HCT116 (cell line): ENCODE measurements around the gene TNFRSF6B. TPM values are rescaled to one million over a fixed set of nuclear protein-coding genes. Genes with fewer than 3 reads are reported as not detected.
"Not testable (repeated sequence)": the region's sequence is repeated elsewhere in the genome, so short reads cannot be mapped to it uniquely, and the experiment has no call there.

Source experiments
- ATAC-seq: fragments of 200-7000 bp; cut with Tn5 transposase; 2 replicates; pipeline ENCODE4 v1.9.1; 2020; ENCODE audit warnings: mild to moderate bottlenecking, moderate library complexity
- BruUV-seq: library from RNA; stranded (reverse); fragments of 400-500 nt; replicated peaks from 2 replicates; lab custom pipeline; 2021; lab: Mats Ljungman, UMichigan
- CTCF ChIA-PET: fragments of 300-600 bp; sonication (Branson Sonifier 250); formaldehyde crosslinking; loops from one replicate; lab custom pipeline; 2021; ENCODE audit warnings: antibody characterized with exemption; lab: Charles Lee
- POLR2A ChIA-PET: fragments of 300-600, 350-600 bp; sonication (Branson Sonifier 250); formaldehyde crosslinking; loops from one replicate; lab custom pipeline; 2021; ENCODE audit warnings: antibody characterized with exemption; lab: Charles Lee
- RAD21 ChIA-PET, 2 experiments: fragments of 300-600 bp; sonication (Branson Sonifier 250); formaldehyde crosslinking; loops; one replicate each; lab custom pipeline; 2023; ENCODE audit warnings: low total read pairs in 2 of 2; ENCODE audit not compliant: uncharacterized antibody in 2 of 2, unreplicated experiment in 2 of 2, low non-redundant PET in 1 of 2; lab: Charles Lee
- DNase-seq: peaks from one replicate; pipeline ENCODE4 v3.0.0-alpha.2; 2010; ENCODE audit warnings: low read depth, low spot score
- H2AFZ ChIP-seq: fragments of 200-600 bp; shearing (Covaris generic), sonication (generic); 2 replicates; pipeline ENCODE4 v1.6.1; 2017; ENCODE audit warnings: low read depth, mixed run types, mixed read lengths, antibody characterized with exemption, low read length; ENCODE audit not compliant: poor library complexity, severe bottlenecking
- H3K27ac ChIP-seq: 2 replicates; pipeline ENCODE4 v1.5.1; 2012; ENCODE audit warnings: low read depth, low read length
- H3K27me3 ChIP-seq: fragments of 200-600 bp; sonication (generic); 2 replicates; pipeline ENCODE4 v1.6.1; 2016; ENCODE audit warnings: mixed run types, low read length, mixed read lengths; ENCODE audit not compliant: insufficient read depth
- H3K36me3 ChIP-seq, 2 experiments: fragments of 200-500 bp in 1 of 2; fragments of 200-600 bp in 1 of 2; sonication (Bioruptor generic) in 1 of 2; sonication (generic) in 1 of 2; 2 replicates each; pipeline versions ENCODE4 v1.5.1 to v1.6.1; 2014 to 2016; ENCODE audit warnings: low read length in 2 of 2, inconsistent platforms in 1 of 2, mixed read lengths in 1 of 2, mixed run types in 1 of 2; ENCODE audit not compliant: insufficient read depth in 2 of 2, control insufficient read depth in 1 of 2
- H3K4me1 ChIP-seq, 2 experiments: fragments of 200-600 bp in 1 of 2; sonication (generic) in 1 of 2; 2 replicates each; pipeline versions ENCODE4 v1.5.1 to v1.6.1; 2012 to 2017; ENCODE audit warnings: low read length in 2 of 2, inconsistent platforms in 1 of 2, mild to moderate bottlenecking in 1 of 2, mixed read lengths in 1 of 2, mixed run types in 1 of 2, moderate library complexity in 1 of 2; ENCODE audit not compliant: insufficient read depth in 2 of 2, control insufficient read depth in 1 of 2
- H3K4me2 ChIP-seq: fragments of 200-600 bp; sonication (generic); 2 replicates; pipeline ENCODE4 v1.6.1; 2017; ENCODE audit warnings: mixed run types, low read length, mixed read lengths
- H3K4me3 ChIP-seq, 2 experiments: fragments of 200-600 bp in 1 of 2; sonication (generic) in 1 of 2; replicated peaks in 1 of 2; 2 replicates each; pipeline ENCODE4 v1.5.1; 2011 to 2016; ENCODE audit warnings: low read length in 2 of 2, control low read depth in 1 of 2, low read depth in 1 of 2, mild to moderate bottlenecking in 1 of 2, mixed read lengths in 1 of 2, mixed run types in 1 of 2
- H3K79me2 ChIP-seq: fragments of 200-600 bp; sonication (generic); 2 replicates; pipeline ENCODE4 v1.6.1; 2017; ENCODE audit warnings: mild to moderate bottlenecking, mixed run types, low read length, moderate library complexity, mixed read lengths; ENCODE audit not compliant: insufficient read depth
- H3K9ac ChIP-seq: fragments of 200-600 bp; sonication (generic); 2 replicates; pipeline ENCODE4 v1.6.1; 2016; ENCODE audit warnings: low read length, mixed read lengths
- H3K9me2 ChIP-seq: fragments of 200-600 bp; sonication (generic), shearing (Covaris generic); 2 replicates; pipeline ENCODE4 v1.6.1; 2017; ENCODE audit warnings: mixed run types, mild to moderate bottlenecking, moderate library complexity; ENCODE audit not compliant: insufficient read depth
- H3K9me3 ChIP-seq, 2 experiments: fragments of 200-500 bp in 1 of 2; fragments of 200-600 bp in 1 of 2; sonication (Bioruptor generic) in 1 of 2; sonication (generic) in 1 of 2; 2 replicates each; pipeline ENCODE4 v1.6.1; 2014 to 2017; ENCODE audit warnings: low read length in 2 of 2, mixed read lengths in 2 of 2, inconsistent platforms in 1 of 2, low read depth in 1 of 2, mild to moderate bottlenecking in 1 of 2, mixed run types in 1 of 2, moderate library complexity in 1 of 2; ENCODE audit not compliant: control insufficient read depth in 1 of 2, insufficient read depth in 1 of 2
- H4K20me1 ChIP-seq: fragments of 200-600 bp; sonication (generic), shearing (Covaris generic); 2 replicates; pipeline ENCODE4 v1.6.1; 2017; ENCODE audit warnings: mixed run types, mild to moderate bottlenecking, moderate library complexity; ENCODE audit not compliant: insufficient read depth
- CBX3 ChIP-seq: IDR thresholded peaks from 2 replicates; pipeline ENCODE4 v1.6.1; 2012; ENCODE audit warnings: low read depth
- ELF1 ChIP-seq: IDR thresholded peaks from 2 replicates; pipeline ENCODE4 v1.6.1; 2012; ENCODE audit warnings: low read depth, borderline replicate concordance
- EZH2phosphoT487 ChIP-seq: fragments of 200-600 bp; IDR thresholded peaks from 2 replicates; pipeline ENCODE4 v1.6.1; 2018; ENCODE audit warnings: antibody characterized with exemption, borderline replicate concordance
- JUND ChIP-seq: IDR thresholded peaks from 2 replicates; pipeline ENCODE4 v1.6.1; 2012
- POLR2AphosphoS5 ChIP-seq: IDR thresholded peaks from 2 replicates; pipeline ENCODE4 v1.6.1; 2011; ENCODE audit warnings: mild to moderate bottlenecking, low read depth, low read length, moderate library complexity
- SIN3A ChIP-seq: IDR thresholded peaks from 2 replicates; pipeline ENCODE4 v1.6.1; 2012; ENCODE audit warnings: low read depth
- SP1 ChIP-seq: IDR thresholded peaks from 2 replicates; pipeline ENCODE4 v1.6.1; 2012; ENCODE audit warnings: low read depth
- YY1 ChIP-seq: IDR thresholded peaks from 2 replicates; pipeline ENCODE4 v1.6.1; 2011; ENCODE audit warnings: low read length, low read depth, moderate library complexity, mild to moderate bottlenecking; ENCODE audit not compliant: insufficient replicate concordance; ENCODE audit errors: extremely low read depth
- ZNF274 ChIP-seq: fragments of 200-500 bp; sonication (Bioruptor generic); IDR thresholded peaks from 2 replicates; pipeline ENCODE4 v1.6.1; 2014; ENCODE audit warnings: mild to moderate bottlenecking, low read depth, low read length, inconsistent platforms
- intact Hi-C: fragments of 100-400 bp; cut with micrococcal nuclease; formaldehyde crosslinking; loops from 2 replicates; pipeline ENCODE4 v1.10.0; 2022
- total RNA-seq: library from RNA; stranded (reverse); gene quantifications from one replicate; pipeline ENCODE4 v1.2.1, GENCODE V29; 2021; ENCODE audit not compliant: unreplicated experiment
- TF ChIP-seq, protein P1 (sequence below): IDR thresholded peaks from 2 replicates; pipeline ENCODE4 v1.6.1; 2012

TNFRSF6B gene
- total RNA-seq, 1 experiment from 2014 or later = 147 TPM

DNA sequence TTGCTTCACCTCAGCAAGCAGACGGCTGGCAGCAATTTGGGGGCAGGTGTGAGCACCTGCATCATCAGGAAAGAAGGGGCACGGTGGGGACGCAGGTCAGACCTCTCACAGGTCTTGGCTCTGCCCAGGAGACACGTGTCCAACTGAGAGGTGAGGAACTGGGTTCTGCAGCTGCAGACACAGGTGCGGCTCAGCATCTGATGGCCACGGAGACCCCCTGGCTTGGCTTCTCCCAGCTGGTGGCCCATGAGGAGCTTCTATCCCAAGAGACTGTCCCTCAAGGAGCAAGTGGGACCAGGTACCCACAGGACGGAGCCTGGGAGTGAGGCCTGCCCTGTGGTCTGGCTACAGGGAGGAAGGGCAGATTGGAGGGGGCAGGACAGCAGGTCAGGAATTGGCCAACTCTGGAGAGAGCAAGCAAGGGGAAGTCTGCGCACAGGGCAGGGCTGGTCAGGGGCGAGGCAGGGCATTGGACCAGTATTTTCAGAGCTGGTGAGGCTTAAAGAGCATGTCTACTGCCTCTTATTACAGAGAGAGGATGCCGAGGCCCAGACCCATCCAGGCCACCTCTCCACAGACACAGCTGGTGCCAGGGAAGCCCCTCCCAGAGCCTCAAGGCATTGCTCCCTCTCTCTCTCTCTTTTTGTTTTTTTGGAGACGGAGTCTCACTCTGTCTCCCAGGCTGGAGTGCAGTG is 47.4 kb upstream of the TNFRSF6B start:
- no peaks in the 10 kb centered on the region for H3K9me3 ChIP-seq
- no peak overlapping the region for H3K4me3 ChIP-seq
- H3K27ac ChIP-seq = no peak overlapping the region
- H4K20me1 ChIP-seq = no peaks in the 10 kb centered on the region
- no peaks in the 10 kb centered on the region for H3K27me3 ChIP-seq
- peaks cover 10 to 23% of the 10 kb centered on the region in 2 experiments for H3K4me1 ChIP-seq
- intact Hi-C loops = no loop called here
- TF ChIP-seq ZNF274 (no peak), JUND (no peak), CBX3 (no peak), SP1 (no peak), ELF1 (no peak), SIN3A (no peak), EZH2phosphoT487 (no peak), YY1 (no peak), POLR2AphosphoS5 (no peak)
- TF ChIP-seq, protein P1, sequence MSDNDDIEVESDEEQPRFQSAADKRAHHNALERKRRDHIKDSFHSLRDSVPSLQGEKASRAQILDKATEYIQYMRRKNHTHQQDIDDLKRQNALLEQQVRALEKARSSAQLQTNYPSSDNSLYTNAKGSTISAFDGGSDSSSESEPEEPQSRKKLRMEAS = no peak
- TF ChIP-seq, all 23 proteins: peak for 0
- CTCF ChIA-PET = no interaction called here
- Histone ChIP-seq H3K9me2 (no peaks in the 10 kb centered on the region), H3K36me3 (0 out of 4 replicates have a peak, but pooled peaks cover 0 to 3% of the 10 kb centered on the region in 2 experiments), H3K9ac (no peak overlapping the region), H3K79me2 (peaks cover 44% of the 10 kb centered on the region), H3K4me2 (no peak overlapping the region), H2AFZ (no peak overlapping the region)
- POLR2A ChIA-PET = interaction anchor here (0.7 to 1.3 kb wide), 2 partner anchors 9 to 33 kb away, joined by 3 read pairs; partner anchors contain the start of gene RTEL1
- RAD21 ChIA-PET = no interaction called here
- DNase-seq = no peak
- no TSS peak for BruUV-seq
- no peak for ATAC-seq

DNA sequence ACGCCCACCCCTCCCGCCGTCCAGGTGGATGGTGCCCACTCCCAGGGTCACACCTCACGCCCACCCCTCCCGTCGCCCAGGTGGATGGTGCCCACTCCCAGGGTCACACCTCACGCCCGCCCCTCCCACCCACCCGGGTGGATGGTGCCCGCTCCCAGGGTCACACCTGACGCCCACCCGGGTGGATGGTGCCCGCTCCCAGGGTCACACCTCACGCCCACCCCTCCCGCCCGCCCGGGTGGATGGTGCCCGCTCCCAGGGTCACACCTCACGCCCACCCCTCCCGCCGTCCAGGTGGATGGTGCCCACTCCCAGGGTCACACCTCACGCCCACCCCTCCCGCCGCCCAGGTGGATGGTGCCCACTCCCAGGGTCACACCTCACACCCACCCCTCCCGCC is 46.0 kb upstream of the TNFRSF6B start:
- H3K9ac ChIP-seq, H2AFZ ChIP-seq, BruUV-seq, H3K9me3 ChIP-seq, H3K27me3 ChIP-seq, POLR2A ChIA-PET, DNase-seq, ATAC-seq, CTCF ChIA-PET, H3K4me3 ChIP-seq, H4K20me1 ChIP-seq, H3K4me2 ChIP-seq, H3K27ac ChIP-seq, H3K9me2 ChIP-seq, H3K36me3 ChIP-seq, RAD21 ChIA-PET, intact Hi-C loops: not testable (repeated sequence)
- peaks cover 15 to 28% of the 10 kb centered on the region in 2 experiments for H3K4me1 ChIP-seq
- peaks cover 44% of the 10 kb centered on the region for H3K79me2 ChIP-seq
